ENCODE measurements around the gene IL12RB1. TPM values are rescaled to one million over a fixed set of nuclear protein-coding genes. Genes with fewer than 3 reads are reported as not detected.

Gene IL12RB1
- total and polyA plus RNA-seq, 2 of the 8 experiments (the other 6 are each of a cell fraction or from before 2014, with no cell fraction given): 0.03 TPM; not detected in 1

GRCh38 chr19:18110609-18111232, 24.0 kb upstream of the IL12RB1 start:
- Histone ChIP-seq H3K4me1 (replicated peaks in 1 of 4; ENCODE audit: control insufficient read depth in 3 of 4, insufficient read depth in 4 of 4, low read length in 3 of 4) (peaks cover 0 to 8% (median 4%) of the 10 kb centered on the region in 4 experiments; a peak in 3 of 7 replicates), H3K56ac (replicated peaks; ENCODE audit: insufficient read length, low read depth, low read length) (no peak overlapping the region), H4K91ac (replicated peaks; ENCODE audit: insufficient read length, low read length) (no peak overlapping the region), H3K9me3 (ENCODE audit: insufficient read depth in 2 of 2, low read depth in 1 of 2, low read length in 1 of 2) (no peaks in the 10 kb centered on the region), H3K79me1 (ENCODE audit: low read depth, low read length) (no peaks in the 10 kb centered on the region), H3K4me3 (ENCODE audit: extremely low read depth in 1 of 4, insufficient read depth in 2 of 4, low read depth in 3 of 4, low read length in 4 of 4) (peak overlapping the region; percentile 55 to 71 (median 62)), H2AK5ac (ENCODE audit: low read depth, low read length) (no peak overlapping the region), H4K20me1 (replicated peaks in 1 of 2; ENCODE audit: control insufficient read depth in 1 of 2, insufficient read depth in 2 of 2, low read length in 2 of 2) (peaks cover 0 to 2% of the 10 kb centered on the region in 2 experiments), H3K4ac (replicated peaks; ENCODE audit: insufficient read length, low read depth, low read length) (no peak overlapping the region), H3K9ac (replicated peaks in 1 of 4; ENCODE audit: extremely low read depth in 1 of 4, low read depth in 3 of 4, low read length in 3 of 4) (peak overlapping the region in 2 of 4 experiments; percentile 34 to 35; a peak in 3 of 7 replicates), H4K5ac (ENCODE audit: insufficient read length, low read depth, low read length) (no peak overlapping the region), H2BK5ac (ENCODE audit: low read depth, low read length) (no peak overlapping the region), H2BK12ac (ENCODE audit: low read depth, low read length) (no peak overlapping the region), H3K4me2 (ENCODE audit: insufficient read depth in 1 of 2, low read depth in 2 of 2, low read length in 2 of 2) (peak overlapping the region; percentile 68 to 87), H3K23ac (ENCODE audit: insufficient read length) (no peak overlapping the region), H2BK120ac (replicated peaks; ENCODE audit: low read depth, low read length) (no peak overlapping the region), H3K27me3 (replicated peaks in 1 of 4; ENCODE audit: control insufficient read depth in 3 of 4, extremely low read depth in 1 of 4, insufficient read depth in 3 of 4, low read length in 3 of 4) (peaks cover 0 to 12% (median 9%) of the 10 kb centered on the region in 4 experiments; a peak in 5 of 7 replicates), H2BK20ac (ENCODE audit: low read length) (no peak overlapping the region), H3K14ac (ENCODE audit: insufficient read length) (no peak overlapping the region), H2AFZ (ENCODE audit: low read length) (no peak overlapping the region), H4K8ac (ENCODE audit: extremely low read depth, insufficient read depth, low read length) (peak overlapping the region; percentile 78; the same call in 1 of the 2 replicates), H3K36me3 (ENCODE audit: control insufficient read depth in 2 of 4, insufficient read depth in 4 of 4, low read length in 3 of 4) (no peaks in the 10 kb centered on the region), H3K23me2 (ENCODE audit: low read depth, low read length) (peaks cover 12% of the 10 kb centered on the region), H3K18ac (ENCODE audit: extremely low read depth, low read length) (no peak overlapping the region), H3K27ac (ENCODE audit: low read depth, low read length) (no peak overlapping the region), H3K79me2 (ENCODE audit: control insufficient read depth in 1 of 2, insufficient read depth in 2 of 2, low read length in 2 of 2) (no peaks in the 10 kb centered on the region), H2BK15ac (ENCODE audit: low read length) (no peak overlapping the region)
- ChIA-PET CTCF (ENCODE audit: partially characterized antibody) (interaction anchor here (0.7 to 5.1 kb wide), 18 partner anchors 9 to 420 kb away, joined by 3 to 29 read pairs (median 4); partner anchors contain the start of gene PIK3R2), POLR2A (ENCODE audit: partially characterized antibody) (interaction anchor here (0.8 to 4.3 kb wide), 11 partner anchors 9 to 341 kb away, joined by 3 to 15 read pairs (median 3); partner anchors contain the start of genes JUND, MAST3, PIK3R2 and RAB3A)
- FAIRE-seq (no peak), DNase-seq (ENCODE audit: low read depth in 1 of 2, low spot score in 2 of 2) (no peak)
- 38% methylated on average over 21 of the region's 22 CpGs; no CpG with 5 or more reads in 1 of the 2 experiments for WGBS, 2 experiments (ENCODE audit: extremely low coverage in 1 of 2, insufficient coverage in 1 of 2, insufficient read length in 1 of 2, insufficient replicate concordance in 2 of 2, low coverage in 1 of 2, low lambda C conversion rate in 2 of 2, missing lambda C conversion rate in 1 of 2)
- TF ChIP-seq TBP (IDR thresholded peaks at IDR 0.05; ENCODE audit: low read depth, low read length) (no peak), BRCA1 (IDR thresholded peaks at IDR 0.05; ENCODE audit: low read depth, low read length) (no peak), RNF2 (IDR thresholded peaks at IDR 0.05; ENCODE audit: borderline replicate concordance, low read depth, low read length, missing control alignments, poor library complexity, severe bottlenecking) (no peak), CREB1 (IDR thresholded peaks at IDR 0.05) (no peak)
